HFFc6 (cell line): ENCODE data around the gene CXCL5. TPM values are rescaled to one million over a fixed set of nuclear protein-coding genes. Genes with fewer than 3 reads are reported as not detected.

ENCODE experiments used
- DNase-seq: peaks from one replicate; pipeline ENCODE4 v3.0.0-alpha.2; 2018
- H3K27ac Mint-ChIP-seq: 2 replicates; pipeline ENCODE4 v1.8.0; 2020; ENCODE audit warnings: mild to moderate bottlenecking, mixed read lengths
- H3K27me3 Mint-ChIP-seq: 2 replicates; pipeline ENCODE4 v1.8.0; 2021; ENCODE audit warnings: mild to moderate bottlenecking, moderate library complexity, mixed read lengths; ENCODE audit not compliant: insufficient read depth
- H3K36me3 Mint-ChIP-seq: 2 replicates; pipeline ENCODE4 v1.8.0; 2021; ENCODE audit warnings: low read depth, mixed read lengths
- H3K4me1 Mint-ChIP-seq: 2 replicates; pipeline ENCODE4 v1.8.0; 2020; ENCODE audit warnings: low read depth, mixed read lengths
- H3K4me3 Mint-ChIP-seq: 2 replicates; pipeline ENCODE4 v1.8.0; 2020; ENCODE audit warnings: mild to moderate bottlenecking, moderate library complexity, mixed read lengths
- H3K9me3 Mint-ChIP-seq: 2 replicates; pipeline ENCODE4 v1.8.0; 2020; ENCODE audit warnings: mild to moderate bottlenecking, mixed read lengths
- total RNA-seq, 6 experiments: library from RNA; stranded (reverse); fragmentation: NEBNext Ultra II Directional; extraction: Animal tissue kit (Norgen Biotek cat#: 25700); gene quantifications; 2 replicates in 1 of 6; 3 replicates in 5 of 6; pipeline ENCODE4 v1.2.3, GENCODE V29; 2021
- TF ChIP-seq, protein P1 (sequence below): fragments of 200-600 bp; sonication (generic); IDR thresholded peaks from 2 replicates; pipeline ENCODE4 v1.5.0; 2021; ENCODE audit warnings: antibody characterized with exemption, mild to moderate bottlenecking

Gene CXCL5
- total RNA-seq, 6 experiments from 2014 or later, result 0.07 to 0.17 (median 0.14) TPM; not detected in 3

DNA sequence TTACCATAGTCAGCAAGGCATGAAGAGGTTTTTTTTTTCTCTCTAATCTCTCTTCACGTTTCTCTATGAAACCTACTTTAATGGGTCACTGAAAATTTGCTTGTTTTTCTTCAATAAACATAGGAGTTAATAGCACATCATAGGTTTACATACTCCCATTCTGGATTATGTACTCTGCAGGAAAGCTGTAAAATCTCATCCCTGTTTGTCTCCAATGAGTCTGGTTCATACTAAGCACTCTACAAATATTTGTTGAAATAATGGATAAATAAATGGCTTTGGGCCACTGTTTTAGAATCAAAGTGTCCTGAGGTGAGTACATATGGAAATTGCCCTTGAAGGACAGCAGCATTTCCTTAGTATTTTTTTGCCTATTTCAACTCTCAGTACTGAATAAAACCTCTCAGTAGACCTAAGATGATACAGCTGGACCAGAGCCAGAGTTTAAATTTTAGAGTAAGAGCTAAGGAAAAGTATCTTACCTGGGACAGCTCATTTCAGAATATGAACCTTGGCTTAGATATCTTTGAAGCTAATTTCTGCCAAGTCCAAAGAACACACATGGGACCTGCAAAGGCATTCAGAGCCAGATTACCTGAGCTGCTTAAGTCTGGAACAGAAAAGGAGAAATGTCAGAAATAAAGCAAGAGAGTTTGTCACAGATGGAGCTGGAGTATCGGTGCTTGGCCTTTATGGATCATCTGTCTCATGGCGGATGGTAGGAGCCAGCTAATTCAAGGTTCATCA, 51.1 kb downstream of the CXCL5 start:
- Mint-ChIP-seq H3K4me1 (no peaks in the 10 kb centered on the region), H3K36me3 (no peaks in the 10 kb centered on the region), H3K4me3 (no peak overlapping the region), H3K9me3 (no peaks in the 10 kb centered on the region), H3K27ac (no peak overlapping the region), H3K27me3 (peaks cover 41% of the 10 kb centered on the region)
- TF ChIP-seq, protein P1, sequence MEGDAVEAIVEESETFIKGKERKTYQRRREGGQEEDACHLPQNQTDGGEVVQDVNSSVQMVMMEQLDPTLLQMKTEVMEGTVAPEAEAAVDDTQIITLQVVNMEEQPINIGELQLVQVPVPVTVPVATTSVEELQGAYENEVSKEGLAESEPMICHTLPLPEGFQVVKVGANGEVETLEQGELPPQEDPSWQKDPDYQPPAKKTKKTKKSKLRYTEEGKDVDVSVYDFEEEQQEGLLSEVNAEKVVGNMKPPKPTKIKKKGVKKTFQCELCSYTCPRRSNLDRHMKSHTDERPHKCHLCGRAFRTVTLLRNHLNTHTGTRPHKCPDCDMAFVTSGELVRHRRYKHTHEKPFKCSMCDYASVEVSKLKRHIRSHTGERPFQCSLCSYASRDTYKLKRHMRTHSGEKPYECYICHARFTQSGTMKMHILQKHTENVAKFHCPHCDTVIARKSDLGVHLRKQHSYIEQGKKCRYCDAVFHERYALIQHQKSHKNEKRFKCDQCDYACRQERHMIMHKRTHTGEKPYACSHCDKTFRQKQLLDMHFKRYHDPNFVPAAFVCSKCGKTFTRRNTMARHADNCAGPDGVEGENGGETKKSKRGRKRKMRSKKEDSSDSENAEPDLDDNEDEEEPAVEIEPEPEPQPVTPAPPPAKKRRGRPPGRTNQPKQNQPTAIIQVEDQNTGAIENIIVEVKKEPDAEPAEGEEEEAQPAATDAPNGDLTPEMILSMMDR, result no peak
- no peak for DNase-seq

DNA sequence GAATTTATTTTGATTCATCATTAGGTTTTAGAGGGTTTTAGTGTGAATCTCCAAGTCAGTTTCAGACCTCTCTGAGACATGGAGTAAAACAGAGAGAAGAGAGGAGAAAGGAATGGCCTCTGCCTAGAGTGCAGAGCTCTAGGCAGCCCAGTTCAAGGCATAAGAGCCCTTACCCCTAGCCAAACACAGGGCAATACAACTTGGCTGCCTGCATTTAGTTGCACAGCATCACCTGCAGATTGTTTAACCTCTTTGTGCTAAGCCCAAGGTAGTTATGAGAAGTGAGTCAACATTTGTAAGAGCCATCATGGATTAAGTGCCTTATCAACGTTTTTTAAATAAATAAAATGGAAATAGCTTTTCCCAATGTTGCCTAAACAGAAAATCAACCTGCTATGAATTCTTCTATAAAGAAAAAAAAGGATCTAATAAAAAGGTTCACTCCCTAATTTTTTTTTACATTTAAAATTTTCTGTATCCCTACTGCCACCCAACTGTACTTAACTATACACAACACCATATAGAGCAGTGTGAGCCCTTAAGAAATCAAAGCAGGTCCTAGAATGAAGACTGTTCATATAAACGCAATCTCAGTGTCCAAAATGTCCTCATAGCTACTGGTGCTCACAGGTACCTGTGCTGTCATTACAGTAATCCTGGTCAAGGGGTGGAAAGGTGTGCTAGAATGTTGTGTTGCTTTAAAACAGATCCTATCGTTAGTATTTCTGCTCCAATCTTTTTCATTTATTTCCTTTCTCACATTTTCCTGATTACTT, 52.6 kb downstream of the CXCL5 start:
- no peaks in the 10 kb centered on the region for H3K4me1 Mint-ChIP-seq
- peaks cover 44% of the 10 kb centered on the region for H3K27me3 Mint-ChIP-seq
- no peak overlapping the region for H3K27ac Mint-ChIP-seq
- no peak overlapping the region for H3K4me3 Mint-ChIP-seq
- H3K36me3 Mint-ChIP-seq, result no peaks in the 10 kb centered on the region
- no peak for DNase-seq
- TF ChIP-seq, protein P1, result no peak
- H3K9me3 Mint-ChIP-seq, result no peaks in the 10 kb centered on the region

Other genes starting within 250 kb of the CXCL5 start
- under 1 TPM in 2 of 6 experiments, not detected in 4; 0.12 to 0.24 TPM for gene CXCL6, start 162.0 kb downstream of the CXCL5 start, total RNA-seq
- gene PF4V1, start 145.4 kb downstream of the CXCL5 start, total RNA-seq, result not detected
- 1 to 10 TPM in 5 of 6 experiments, under 1 TPM in 1; 0.71 to 5.0 (median 4.3) TPM for gene CXCL1, start 129.3 kb downstream of the CXCL5 start, total RNA-seq
- under 1 TPM in 1 of 6 experiments, not detected in 5; 0.33 TPM for gene PF4, start 16.6 kb downstream of the CXCL5 start, total RNA-seq
- not detected for gene PPBP, start 10.5 kb downstream of the CXCL5 start, total RNA-seq
- 1 to 10 TPM in 4 of 6 experiments, under 1 TPM in 2; 0.40 to 2.3 (median 1.4) TPM for gene CXCL3, start 40.0 kb upstream of the CXCL5 start, total RNA-seq
- 1 to 10 TPM; 1.1 to 3.2 (median 1.9) TPM for gene CXCL2, start 100.5 kb upstream of the CXCL5 start, total RNA-seq
- 1 to 10 TPM; 5.2 to 9.0 (median 8.1) TPM for gene MTHFD2L, start 159.4 kb upstream of the CXCL5 start, total RNA-seq